ENCODE results near the gene MED4. TPM values are rescaled to one million over a fixed set of nuclear protein-coding genes. Genes with fewer than 3 reads are reported as not detected.
A peak's percentile ranks its signal among the peaks of the same experiment; 100 is the strongest.

Gene MED4
- polyA plus RNA-seq, 1 donor = 55.6 TPM

- no peak overlapping the region for H3K4me3 ChIP-seq (ENCODE audit: low read length)
- no peaks in the 10 kb centered on the region for H3K4me1 ChIP-seq (ENCODE audit: control insufficient read depth, insufficient read depth, low read length)
- no peak overlapping the region for H3K27ac ChIP-seq (ENCODE audit: low read length)
- DNase-seq = no peak
- peaks cover 5% of the 10 kb centered on the region for H3K9me3 ChIP-seq (ENCODE audit: control insufficient read depth, low read depth, low read length)
- H3K27me3 ChIP-seq (ENCODE audit: control insufficient read depth, insufficient read depth, low read length) = no peaks in the 10 kb centered on the region
- no peaks in the 10 kb centered on the region for H3K36me3 ChIP-seq (ENCODE audit: control insufficient read depth, insufficient read depth, low read length)
- WGBS (ENCODE audit: insufficient coverage, low lambda C conversion rate) = 86% methylated on average over 2 of the region's 4 CpGs
Measured at GRCh38 chr13:48097793-48098192, 2.9 kb upstream of the MED4 start.

- Histone ChIP-seq H3K27me3 (ENCODE audit: control insufficient read depth, insufficient read depth, low read length) (no peaks in the 10 kb centered on the region), H3K4me3 (ENCODE audit: low read length) (no peak overlapping the region), H3K36me3 (ENCODE audit: control insufficient read depth, insufficient read depth, low read length) (no peaks in the 10 kb centered on the region), H3K4me1 (ENCODE audit: control insufficient read depth, insufficient read depth, low read length) (no peaks in the 10 kb centered on the region), H3K27ac (ENCODE audit: low read length) (no peak overlapping the region), H3K9me3 (ENCODE audit: control insufficient read depth, low read depth, low read length) (peaks cover 5% of the 10 kb centered on the region)
- DNase-seq = peak in 1 of 2 donors; percentile 24
- 17% methylated on average over 1 of the region's 3 CpGs for WGBS (ENCODE audit: insufficient coverage, low lambda C conversion rate)
Measured at GRCh38 chr13:48096670-48097069, 1.8 kb upstream of the MED4 start.

GRCh38 chr13:48094404-48094780 lies 512 bp downstream of the MED4 start:
- Histone ChIP-seq H3K4me1 (ENCODE audit: control insufficient read depth, insufficient read depth, low read length) (no peaks in the 10 kb centered on the region), H3K27ac (ENCODE audit: low read length) (peak overlapping the region; percentile 47), H3K9me3 (ENCODE audit: control insufficient read depth, low read depth, low read length) (peaks cover 5% of the 10 kb centered on the region), H3K4me3 (ENCODE audit: low read length) (peak overlapping the region; percentile 99), H3K36me3 (ENCODE audit: control insufficient read depth, insufficient read depth, low read length) (no peaks in the 10 kb centered on the region), H3K27me3 (ENCODE audit: control insufficient read depth, insufficient read depth, low read length) (no peaks in the 10 kb centered on the region)
- WGBS (ENCODE audit: insufficient coverage, low lambda C conversion rate) = 0% methylated on average over 3 of the region's 14 CpGs
- DNase-seq = no peak

- Histone ChIP-seq H3K4me1 (ENCODE audit: control insufficient read depth, insufficient read depth, low read length) (no peaks in the 10 kb centered on the region), H3K9me3 (ENCODE audit: control insufficient read depth, low read depth, low read length) (peaks cover 5% of the 10 kb centered on the region), H3K27ac (ENCODE audit: low read length) (no peak overlapping the region), H3K36me3 (ENCODE audit: control insufficient read depth, insufficient read depth, low read length) (no peaks in the 10 kb centered on the region), H3K4me3 (ENCODE audit: low read length) (peak overlapping the region; percentile 99), H3K27me3 (ENCODE audit: control insufficient read depth, insufficient read depth, low read length) (no peaks in the 10 kb centered on the region)
- 70% methylated on average over 4 of the region's 9 CpGs for WGBS (ENCODE audit: insufficient coverage, low lambda C conversion rate)
- no peak for DNase-seq
Measured at GRCh38 chr13:48093588-48093987, 1.3 kb downstream of the MED4 start.

DNA sequence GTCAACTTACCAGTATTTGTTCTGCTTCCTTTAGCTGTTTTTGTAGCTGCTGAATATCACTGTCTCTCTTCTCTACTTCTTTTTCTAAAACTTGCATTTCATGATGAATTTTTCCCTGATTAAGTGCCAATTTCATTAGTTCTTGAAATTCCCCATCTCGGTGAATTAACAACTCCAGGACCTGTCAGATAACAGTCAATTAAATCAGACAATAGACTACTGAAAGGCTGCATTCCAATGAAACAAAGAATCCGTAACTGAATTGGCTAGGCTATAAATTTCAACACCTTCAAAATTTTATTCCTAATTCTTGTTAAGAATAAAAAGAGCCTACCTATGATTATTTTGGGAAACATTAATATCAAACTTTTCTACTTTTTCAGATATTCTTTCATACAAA lies 8.6 kb downstream of the MED4 start:
- H3K27ac ChIP-seq (ENCODE audit: low read length) = no peak overlapping the region
- H3K4me1 ChIP-seq (ENCODE audit: control insufficient read depth, insufficient read depth, low read length) = no peaks in the 10 kb centered on the region
- H3K27me3 ChIP-seq (ENCODE audit: control insufficient read depth, insufficient read depth, low read length) = no peaks in the 10 kb centered on the region
- no peak overlapping the region for H3K4me3 ChIP-seq (ENCODE audit: low read length)
- DNase-seq = no peak
- no peaks in the 10 kb centered on the region for H3K9me3 ChIP-seq (ENCODE audit: control insufficient read depth, low read depth, low read length)
- peaks cover 29% of the 10 kb centered on the region for H3K36me3 ChIP-seq (ENCODE audit: control insufficient read depth, insufficient read depth, low read length)
- 40% methylated on average over 1 of the region's 2 CpGs for WGBS (ENCODE audit: insufficient coverage, low lambda C conversion rate)

DNA sequence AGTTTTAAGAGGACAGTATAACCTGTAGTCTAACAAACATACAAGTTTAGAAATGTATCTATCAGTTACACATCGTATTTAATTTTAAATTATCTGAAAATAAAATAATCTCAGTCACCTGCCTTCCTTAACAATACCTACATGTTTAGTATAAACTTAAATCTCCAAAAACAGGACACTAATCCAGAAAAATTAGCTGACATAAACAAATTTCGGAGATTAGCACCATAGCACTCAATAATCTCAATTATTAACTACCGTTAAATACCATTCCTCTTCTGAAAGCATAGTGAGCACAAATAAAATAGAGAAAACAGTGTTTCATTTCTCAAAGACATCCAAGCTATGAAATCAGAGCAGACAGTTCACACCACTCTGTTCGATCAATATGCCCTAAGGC lies 13.2 kb downstream of the MED4 start:
- Histone ChIP-seq H3K36me3 (ENCODE audit: control insufficient read depth, insufficient read depth, low read length) (peaks cover 65% of the 10 kb centered on the region), H3K4me1 (ENCODE audit: control insufficient read depth, insufficient read depth, low read length) (no peaks in the 10 kb centered on the region), H3K27ac (ENCODE audit: low read length) (no peak overlapping the region), H3K4me3 (ENCODE audit: low read length) (no peak overlapping the region), H3K9me3 (ENCODE audit: control insufficient read depth, low read depth, low read length) (no peaks in the 10 kb centered on the region), H3K27me3 (ENCODE audit: control insufficient read depth, insufficient read depth, low read length) (no peaks in the 10 kb centered on the region)
- DNase-seq = no peak
- WGBS (ENCODE audit: insufficient coverage, low lambda C conversion rate) = 100% methylated on average over 1 of the region's 4 CpGs

- no peaks in the 10 kb centered on the region for H3K27me3 ChIP-seq (ENCODE audit: control insufficient read depth, insufficient read depth, low read length)
- no CpG with 5 or more reads among the region's 2 CpGs for WGBS (ENCODE audit: insufficient coverage, low lambda C conversion rate)
- no peak overlapping the region for H3K4me3 ChIP-seq (ENCODE audit: low read length)
- H3K9me3 ChIP-seq (ENCODE audit: control insufficient read depth, low read depth, low read length) = peaks cover 3% of the 10 kb centered on the region
- H3K27ac ChIP-seq (ENCODE audit: low read length) = no peak overlapping the region
- DNase-seq = no peak
- H3K36me3 ChIP-seq (ENCODE audit: control insufficient read depth, insufficient read depth, low read length) = peaks cover 69% of the 10 kb centered on the region
- H3K4me1 ChIP-seq (ENCODE audit: control insufficient read depth, insufficient read depth, low read length) = no peaks in the 10 kb centered on the region
Measured at GRCh38 chr13:48078251-48078656, 16.6 kb downstream of the MED4 start.

- WGBS (ENCODE audit: insufficient coverage, low lambda C conversion rate) = 100% methylated on average over 1 of the region's 2 CpGs
- Histone ChIP-seq H3K27me3 (ENCODE audit: control insufficient read depth, insufficient read depth, low read length) (no peaks in the 10 kb centered on the region), H3K4me1 (ENCODE audit: control insufficient read depth, insufficient read depth, low read length) (no peaks in the 10 kb centered on the region), H3K36me3 (ENCODE audit: control insufficient read depth, insufficient read depth, low read length) (peaks cover 68% of the 10 kb centered on the region), H3K9me3 (ENCODE audit: control insufficient read depth, low read depth, low read length) (peaks cover 10% of the 10 kb centered on the region), H3K27ac (ENCODE audit: low read length) (no peak overlapping the region), H3K4me3 (ENCODE audit: low read length) (no peak overlapping the region)
- no peak for DNase-seq
Measured at GRCh38 chr13:48074006-48074405, 20.9 kb downstream of the MED4 start.

GRCh38 chr13:48072787-48073186 lies 22.1 kb downstream of the MED4 start:
- no CpG with 5 or more reads among the region's 2 CpGs for WGBS (ENCODE audit: insufficient coverage, low lambda C conversion rate)
- Histone ChIP-seq H3K36me3 (ENCODE audit: control insufficient read depth, insufficient read depth, low read length) (peaks cover 64% of the 10 kb centered on the region), H3K4me3 (ENCODE audit: low read length) (no peak overlapping the region)

DNA sequence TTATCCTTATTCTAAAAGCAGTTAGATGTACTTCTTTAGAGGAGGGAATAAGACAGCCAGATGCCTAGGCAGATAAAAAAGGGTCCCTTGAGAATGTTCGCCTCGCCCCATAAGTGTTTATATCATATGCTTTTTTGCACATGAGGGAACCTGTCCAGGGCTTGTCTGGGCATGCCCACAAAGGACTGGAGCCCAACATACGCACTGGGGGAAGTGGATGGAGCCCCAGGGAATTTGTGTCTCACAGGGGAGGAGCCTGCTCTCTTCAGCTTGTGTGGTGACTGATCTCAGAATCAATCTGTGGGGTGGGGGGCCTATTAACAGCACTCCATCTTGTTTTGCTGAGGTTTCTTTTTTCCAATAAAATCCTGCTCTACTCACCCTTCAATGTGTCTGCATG lies 22.6 kb downstream of the MED4 start:
- Histone ChIP-seq H3K36me3 (ENCODE audit: control insufficient read depth, insufficient read depth, low read length) (peaks cover 66% of the 10 kb centered on the region), H3K4me3 (ENCODE audit: low read length) (no peak overlapping the region), H3K4me1 (ENCODE audit: control insufficient read depth, insufficient read depth, low read length) (no peaks in the 10 kb centered on the region), H3K27ac (ENCODE audit: low read length) (no peak overlapping the region), H3K9me3 (ENCODE audit: control insufficient read depth, low read depth, low read length) (peaks cover 22% of the 10 kb centered on the region), H3K27me3 (ENCODE audit: control insufficient read depth, insufficient read depth, low read length) (no peaks in the 10 kb centered on the region)
- no CpG with 5 or more reads among the region's 3 CpGs for WGBS (ENCODE audit: insufficient coverage, low lambda C conversion rate)
- DNase-seq = no peak

More at GRCh38 chr13:48072787-48073186, 22.1 kb downstream of the MED4 start:
- H3K4me1 ChIP-seq (ENCODE audit: control insufficient read depth, insufficient read depth, low read length) = no peaks in the 10 kb centered on the region
- H3K27me3 ChIP-seq (ENCODE audit: control insufficient read depth, insufficient read depth, low read length) = no peaks in the 10 kb centered on the region
- peaks cover 18% of the 10 kb centered on the region for H3K9me3 ChIP-seq (ENCODE audit: control insufficient read depth, low read depth, low read length)
- H3K27ac ChIP-seq (ENCODE audit: low read length) = no peak overlapping the region
- DNase-seq = no peak

- H3K9me3 ChIP-seq (ENCODE audit: control insufficient read depth, low read depth, low read length) = peaks cover 22% of the 10 kb centered on the region
- no CpG with 5 or more reads among the region's 5 CpGs for WGBS (ENCODE audit: insufficient coverage, low lambda C conversion rate)
- no peaks in the 10 kb centered on the region for H3K4me1 ChIP-seq (ENCODE audit: control insufficient read depth, insufficient read depth, low read length)
Measured at GRCh38 chr13:48070942-48071341, 24.0 kb downstream of the MED4 start.

More at GRCh38 chr13:48070942-48071341, 24.0 kb downstream of the MED4 start:
- Histone ChIP-seq H3K27ac (ENCODE audit: low read length) (no peak overlapping the region), H3K36me3 (ENCODE audit: control insufficient read depth, insufficient read depth, low read length) (peaks cover 70% of the 10 kb centered on the region), H3K27me3 (ENCODE audit: control insufficient read depth, insufficient read depth, low read length) (no peaks in the 10 kb centered on the region), H3K4me3 (ENCODE audit: low read length) (no peak overlapping the region)
- DNase-seq = no peak

Measured in large intestine (tissue), 3 donors.